Activated T-helper 2 cell treated with anti-CD3 and anti-CD28 coated beads, Interferon-gamma antibody, Interleukin-2, Interleukin-4, amounts not matched to agents 10 μg/mL and 5 μg/mL and 100 μg/mL, durations not matched to agents 14 hours and 24 hours and 36 hours (primary cell): ENCODE data around the gene CISTR. TPM values are rescaled to one million over a fixed set of nuclear protein-coding genes. Genes with fewer than 3 reads are reported as not detected.
A peak's percentile ranks its signal among the peaks of the same experiment; 100 is the strongest.

ENCODE experiments used
- DNase-seq: peaks from one replicate; pipeline ENCODE4 v3.0.0; 2021; ENCODE audit warnings: low spot score
- H3K27ac Mint-ChIP-seq: one replicate; pipeline ENCODE4 v1.8.0; 2021; ENCODE audit warnings: mixed read lengths
- H3K27me3 Mint-ChIP-seq: one replicate; pipeline ENCODE4 v1.8.0; 2021; ENCODE audit warnings: low read depth, mixed read lengths
- H3K36me3 Mint-ChIP-seq: one replicate; pipeline ENCODE4 v1.8.0; 2021; ENCODE audit warnings: low read depth, mixed read lengths
- H3K4me1 Mint-ChIP-seq: one replicate; pipeline ENCODE4 v1.8.0; 2021; ENCODE audit warnings: low read depth, mixed read lengths
- H3K4me3 Mint-ChIP-seq: one replicate; pipeline ENCODE4 v1.8.0; 2021; ENCODE audit warnings: low read depth, mild to moderate bottlenecking, moderate library complexity, mixed read lengths
- H3K9me3 Mint-ChIP-seq: one replicate; pipeline ENCODE4 v1.8.0; 2021; ENCODE audit warnings: mixed read lengths
- intact Hi-C: fragments of 100-400 bp; cut with micrococcal nuclease; formaldehyde crosslinking; loops from one replicate; pipeline ENCODE4 v1.15.1; 2023
- total RNA-seq: library from RNA; stranded (reverse); gene quantifications from 2 replicates; pipeline ENCODE4 v1.2.3, GENCODE V29; 2022

CISTR gene
- total RNA-seq, 1 donor from 2014 or later = not detected

GRCh38 chr12:53736592-53736991, 15.2 kb downstream of the CISTR start:
- peaks cover 12% of the 10 kb centered on the region for H3K4me1 Mint-ChIP-seq
- intact Hi-C loops = no loop called here
- H3K9me3 Mint-ChIP-seq = no peaks in the 10 kb centered on the region
- no peak overlapping the region for H3K4me3 Mint-ChIP-seq
- DNase-seq = no peak
- H3K36me3 Mint-ChIP-seq = no peaks in the 10 kb centered on the region
- H3K27me3 Mint-ChIP-seq = peaks cover 59% of the 10 kb centered on the region
- H3K27ac Mint-ChIP-seq = no peak overlapping the region

GRCh38 chr12:53735556-53735955, 16.2 kb downstream of the CISTR start:
- Mint-ChIP-seq H3K9me3 (no peaks in the 10 kb centered on the region), H3K27ac (no peak overlapping the region), H3K4me1 (peaks cover 12% of the 10 kb centered on the region)

GRCh38 chr12:53734425-53734824, 17.4 kb downstream of the CISTR start:
- H3K36me3 Mint-ChIP-seq = no peaks in the 10 kb centered on the region
- H3K4me1 Mint-ChIP-seq = peaks cover 10% of the 10 kb centered on the region

More at GRCh38 chr12:53735556-53735955, 16.2 kb downstream of the CISTR start:
- DNase-seq = no peak
- Mint-ChIP-seq H3K27me3 (peaks cover 67% of the 10 kb centered on the region), H3K4me3 (no peak overlapping the region), H3K36me3 (no peaks in the 10 kb centered on the region)
- intact Hi-C loops = no loop called here

GRCh38 chr12:53733807-53734200, 18.0 kb downstream of the CISTR start:
- H3K4me3 Mint-ChIP-seq = no peak overlapping the region
- H3K36me3 Mint-ChIP-seq = no peaks in the 10 kb centered on the region
- peaks cover 58% of the 10 kb centered on the region for H3K27me3 Mint-ChIP-seq
- no peak for DNase-seq
- no peak overlapping the region for H3K27ac Mint-ChIP-seq
- intact Hi-C loops = no loop called here
- H3K4me1 Mint-ChIP-seq = peaks cover 5% of the 10 kb centered on the region
- H3K9me3 Mint-ChIP-seq = no peaks in the 10 kb centered on the region

More at GRCh38 chr12:53734425-53734824, 17.4 kb downstream of the CISTR start:
- peaks cover 64% of the 10 kb centered on the region for H3K27me3 Mint-ChIP-seq
- no peaks in the 10 kb centered on the region for H3K9me3 Mint-ChIP-seq
- H3K4me3 Mint-ChIP-seq = no peak overlapping the region
- H3K27ac Mint-ChIP-seq = no peak overlapping the region
- intact Hi-C loops = no loop called here
- DNase-seq = no peak

- H3K36me3 Mint-ChIP-seq = no peaks in the 10 kb centered on the region
- intact Hi-C loops = no loop called here
- no peak overlapping the region for H3K27ac Mint-ChIP-seq
- peaks cover 3% of the 10 kb centered on the region for H3K4me1 Mint-ChIP-seq
- H3K4me3 Mint-ChIP-seq = no peak overlapping the region
- DNase-seq = no peak
- no peaks in the 10 kb centered on the region for H3K9me3 Mint-ChIP-seq
- H3K27me3 Mint-ChIP-seq = peaks cover 55% of the 10 kb centered on the region
Measured at GRCh38 chr12:53733051-53733806, 18.6 kb downstream of the CISTR start.

GRCh38 chr12:53729644-53730043, 22.1 kb downstream of the CISTR start:
- Mint-ChIP-seq H3K27me3 (peaks cover 21% of the 10 kb centered on the region), H3K27ac (no peak overlapping the region), H3K9me3 (no peaks in the 10 kb centered on the region), H3K36me3 (no peaks in the 10 kb centered on the region), H3K4me1 (peaks cover 23% of the 10 kb centered on the region), H3K4me3 (no peak overlapping the region)
- DNase-seq = no peak
- intact Hi-C loops = no loop called here

- Mint-ChIP-seq H3K9me3 (no peaks in the 10 kb centered on the region), H3K27ac (peak overlapping the region; percentile 73), H3K4me3 (peak overlapping the region; percentile 88), H3K27me3 (peaks cover 14% of the 10 kb centered on the region), H3K36me3 (no peaks in the 10 kb centered on the region), H3K4me1 (peaks cover 20% of the 10 kb centered on the region)
- intact Hi-C loops = no loop called here
- DNase-seq = no peak
Measured at GRCh38 chr12:53728206-53728605, 23.6 kb downstream of the CISTR start.

GRCh38 chr12:53727310-53728041, 24.3 kb downstream of the CISTR start, which contains the start of gene CALCOCO1:
TSS of gene CALCOCO1 (minus strand) at chr12:53727452. CDS start at chr12:53725242, 2,210 bp downstream.
- H3K4me1 Mint-ChIP-seq = peaks cover 23% of the 10 kb centered on the region
- H3K9me3 Mint-ChIP-seq = no peaks in the 10 kb centered on the region
- peak; percentile 96 for DNase-seq
- H3K4me3 Mint-ChIP-seq = peak within 1 kb of the TSS; percentile 88
- intact Hi-C loops = loop anchor here (1.0 kb wide), 1 partner anchor 30 kb away; no protein-coding TSS in a partner anchor
- no peaks in the 10 kb centered on the region for H3K36me3 Mint-ChIP-seq
- H3K27me3 Mint-ChIP-seq = peaks cover 9% of the 10 kb centered on the region
- H3K27ac Mint-ChIP-seq = peak within 1 kb of the TSS; percentile 73

- Mint-ChIP-seq H3K9me3 (no peaks in the 10 kb centered on the region), H3K27me3 (peaks cover 7% of the 10 kb centered on the region), H3K36me3 (peaks cover under 1% of the 10 kb centered on the region), H3K4me1 (peaks cover 24% of the 10 kb centered on the region), H3K4me3 (peak overlapping the region; percentile 88), H3K27ac (peak overlapping the region; percentile 73)
- intact Hi-C loops = loop anchor here (1.0 kb wide), 1 partner anchor 30 kb away; no protein-coding TSS in a partner anchor
- no peak for DNase-seq
Measured at GRCh38 chr12:53726946-53727309, 24.9 kb downstream of the CISTR start.

- no peaks in the 10 kb centered on the region for H3K9me3 Mint-ChIP-seq
- peak overlapping the region; percentile 43 for H3K27ac Mint-ChIP-seq
- no peak for DNase-seq
- H3K4me1 Mint-ChIP-seq = peaks cover 24% of the 10 kb centered on the region
- peaks cover 5% of the 10 kb centered on the region for H3K27me3 Mint-ChIP-seq
- H3K4me3 Mint-ChIP-seq = peak overlapping the region; percentile 88
- H3K36me3 Mint-ChIP-seq = peaks cover 5% of the 10 kb centered on the region
- intact Hi-C loops = no loop called here
Measured at GRCh38 chr12:53726341-53726740, 25.4 kb downstream of the CISTR start.

GRCh38 chr12:53725824-53726223, 26.0 kb downstream of the CISTR start:
- H3K27ac Mint-ChIP-seq = no peak overlapping the region
- no peak for DNase-seq
- intact Hi-C loops = no loop called here

GRCh38 chr12:53722450-53723041, 29.2 kb downstream of the CISTR start:
- no peaks in the 10 kb centered on the region for H3K9me3 Mint-ChIP-seq
- no peak overlapping the region for H3K4me3 Mint-ChIP-seq
- H3K27me3 Mint-ChIP-seq = no peaks in the 10 kb centered on the region
- no peak overlapping the region for H3K27ac Mint-ChIP-seq
- peaks cover 18% of the 10 kb centered on the region for H3K4me1 Mint-ChIP-seq
- peaks cover 9% of the 10 kb centered on the region for H3K36me3 Mint-ChIP-seq
- intact Hi-C loops = no loop called here
- DNase-seq = no peak

More at GRCh38 chr12:53725824-53726223, 26.0 kb downstream of the CISTR start:
- no peaks in the 10 kb centered on the region for H3K27me3 Mint-ChIP-seq
- H3K9me3 Mint-ChIP-seq = no peaks in the 10 kb centered on the region
- H3K4me1 Mint-ChIP-seq = peaks cover 24% of the 10 kb centered on the region
- peaks cover 5% of the 10 kb centered on the region for H3K36me3 Mint-ChIP-seq
- H3K4me3 Mint-ChIP-seq = peak overlapping the region; percentile 88
